ENCODE results near the gene ZFAND3. TPM values are rescaled to one million over a fixed set of nuclear protein-coding genes. Genes with fewer than 3 reads are reported as not detected.

The ZFAND3 gene
- total RNA-seq, 1 experiment from 2014 or later, result 75.0 TPM

DNA sequence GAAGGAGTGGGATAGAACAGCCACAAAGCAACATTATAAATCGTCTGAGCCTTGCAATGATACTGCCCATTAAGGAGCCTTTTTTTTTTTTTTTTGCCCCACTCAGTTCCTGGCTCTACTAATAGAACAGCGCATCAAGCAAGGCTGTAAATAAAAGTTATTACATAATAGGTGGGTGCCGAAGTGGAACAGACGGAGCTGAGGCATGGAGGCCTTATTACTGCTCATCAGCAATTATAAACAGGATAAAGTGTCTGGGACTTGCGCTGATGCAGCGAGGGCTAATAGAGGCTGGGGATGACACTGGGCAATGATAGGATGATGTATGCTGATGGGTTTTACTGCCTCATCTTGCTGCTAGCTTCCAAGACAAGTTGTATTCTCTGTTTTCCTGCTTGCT lies 272.1 kb downstream of the ZFAND3 start:
- BruUV-seq (replicated peaks), result no TSS peak
- Mint-ChIP-seq H3K27me3 (ENCODE audit: unreplicated experiment) (no peaks in the 10 kb centered on the region), H3K4me3 (ENCODE audit: low read depth, unreplicated experiment) (no peak overlapping the region), H3K36me3 (ENCODE audit: insufficient read depth, unreplicated experiment) (no peaks in the 10 kb centered on the region), H3K9me3 (ENCODE audit: low read depth, unreplicated experiment) (no peaks in the 10 kb centered on the region), H3K4me1 (ENCODE audit: low read depth, unreplicated experiment) (peaks cover 11% of the 10 kb centered on the region), H3K27ac (ENCODE audit: unreplicated experiment) (no peak overlapping the region)
- intact Hi-C loops (cut with micrococcal nuclease; ENCODE audit: unreplicated experiment), result loop anchor here (10.0 kb wide), 1 partner anchor 313 kb away; no protein-coding TSS in a partner anchor
- TF ChIP-seq, protein P1, sequence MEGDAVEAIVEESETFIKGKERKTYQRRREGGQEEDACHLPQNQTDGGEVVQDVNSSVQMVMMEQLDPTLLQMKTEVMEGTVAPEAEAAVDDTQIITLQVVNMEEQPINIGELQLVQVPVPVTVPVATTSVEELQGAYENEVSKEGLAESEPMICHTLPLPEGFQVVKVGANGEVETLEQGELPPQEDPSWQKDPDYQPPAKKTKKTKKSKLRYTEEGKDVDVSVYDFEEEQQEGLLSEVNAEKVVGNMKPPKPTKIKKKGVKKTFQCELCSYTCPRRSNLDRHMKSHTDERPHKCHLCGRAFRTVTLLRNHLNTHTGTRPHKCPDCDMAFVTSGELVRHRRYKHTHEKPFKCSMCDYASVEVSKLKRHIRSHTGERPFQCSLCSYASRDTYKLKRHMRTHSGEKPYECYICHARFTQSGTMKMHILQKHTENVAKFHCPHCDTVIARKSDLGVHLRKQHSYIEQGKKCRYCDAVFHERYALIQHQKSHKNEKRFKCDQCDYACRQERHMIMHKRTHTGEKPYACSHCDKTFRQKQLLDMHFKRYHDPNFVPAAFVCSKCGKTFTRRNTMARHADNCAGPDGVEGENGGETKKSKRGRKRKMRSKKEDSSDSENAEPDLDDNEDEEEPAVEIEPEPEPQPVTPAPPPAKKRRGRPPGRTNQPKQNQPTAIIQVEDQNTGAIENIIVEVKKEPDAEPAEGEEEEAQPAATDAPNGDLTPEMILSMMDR (IDR thresholded peaks at IDR 0.05; ENCODE audit: unreplicated experiment), result no peak
- DNase-seq, result no peak
- CTCF ChIA-PET, result interaction anchor here (0.7 kb wide), 1 partner anchor 802 kb away, joined by 4 read pairs; no protein-coding TSS in a partner anchor

- intact Hi-C loops (cut with micrococcal nuclease; ENCODE audit: unreplicated experiment), result loop anchor here (10.0 kb wide), 1 partner anchor 312 kb away; no protein-coding TSS in a partner anchor
- Mint-ChIP-seq H3K4me1 (ENCODE audit: low read depth, unreplicated experiment) (peaks cover 11% of the 10 kb centered on the region), H3K4me3 (ENCODE audit: low read depth, unreplicated experiment) (no peak overlapping the region), H3K9me3 (ENCODE audit: low read depth, unreplicated experiment) (no peaks in the 10 kb centered on the region), H3K36me3 (ENCODE audit: insufficient read depth, unreplicated experiment) (no peaks in the 10 kb centered on the region), H3K27ac (ENCODE audit: unreplicated experiment) (no peak overlapping the region), H3K27me3 (ENCODE audit: unreplicated experiment) (no peaks in the 10 kb centered on the region)
- no TSS peak for BruUV-seq (replicated peaks)
- CTCF ChIA-PET, result no interaction called here
- DNase-seq, result no peak
- TF ChIP-seq, protein P1 (IDR thresholded peaks at IDR 0.05; ENCODE audit: unreplicated experiment), result no peak
Measured at GRCh38 chr6:38092465-38092864, 272.9 kb downstream of the ZFAND3 start.

DNA sequence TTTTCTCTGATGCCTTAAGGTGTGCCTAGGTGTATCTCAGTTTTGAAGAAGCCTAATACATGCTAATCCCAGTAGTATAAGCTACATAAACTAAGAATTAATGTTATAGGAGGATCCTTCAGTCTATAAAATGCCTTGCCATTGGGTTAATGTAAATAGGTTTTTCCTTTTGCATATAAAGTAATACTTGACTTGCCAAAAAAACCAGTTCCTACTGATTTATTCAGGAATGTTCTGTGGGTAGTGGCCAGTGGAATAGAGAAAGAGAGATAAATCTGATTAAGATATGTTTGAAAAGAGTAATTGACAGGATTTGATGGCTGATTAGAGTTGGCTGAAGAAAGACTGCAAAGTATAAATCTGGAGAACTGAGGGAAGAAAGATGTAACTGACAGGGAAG lies 273.4 kb downstream of the ZFAND3 start:
- Mint-ChIP-seq H3K36me3 (ENCODE audit: insufficient read depth, unreplicated experiment) (no peaks in the 10 kb centered on the region), H3K4me1 (ENCODE audit: low read depth, unreplicated experiment) (peaks cover 11% of the 10 kb centered on the region), H3K9me3 (ENCODE audit: low read depth, unreplicated experiment) (no peaks in the 10 kb centered on the region), H3K27ac (ENCODE audit: unreplicated experiment) (no peak overlapping the region), H3K4me3 (ENCODE audit: low read depth, unreplicated experiment) (no peak overlapping the region), H3K27me3 (ENCODE audit: unreplicated experiment) (no peaks in the 10 kb centered on the region)
- no TSS peak for BruUV-seq (replicated peaks)
- CTCF ChIA-PET, result no interaction called here
- TF ChIP-seq, protein P1 (IDR thresholded peaks at IDR 0.05; ENCODE audit: unreplicated experiment), result no peak
- DNase-seq, result no peak
- intact Hi-C loops (cut with micrococcal nuclease; ENCODE audit: unreplicated experiment), result loop anchor here (10.0 kb wide), 1 partner anchor 312 kb away; no protein-coding TSS in a partner anchor

- CTCF ChIA-PET, result interaction anchor here (0.9 kb wide), 1 partner anchor 9 kb away, joined by 4 read pairs; no protein-coding TSS in a partner anchor
- TF ChIP-seq, protein P1 (IDR thresholded peaks at IDR 0.05; ENCODE audit: unreplicated experiment), result no peak
- Mint-ChIP-seq H3K27ac (ENCODE audit: unreplicated experiment) (no peak overlapping the region), H3K4me1 (ENCODE audit: low read depth, unreplicated experiment) (peaks cover 11% of the 10 kb centered on the region), H3K27me3 (ENCODE audit: unreplicated experiment) (no peaks in the 10 kb centered on the region), H3K4me3 (ENCODE audit: low read depth, unreplicated experiment) (no peak overlapping the region), H3K9me3 (ENCODE audit: low read depth, unreplicated experiment) (no peaks in the 10 kb centered on the region), H3K36me3 (ENCODE audit: insufficient read depth, unreplicated experiment) (no peaks in the 10 kb centered on the region)
- no TSS peak for BruUV-seq (replicated peaks)
- no peak for DNase-seq
- intact Hi-C loops (cut with micrococcal nuclease; ENCODE audit: unreplicated experiment), result loop anchor here (10.0 kb wide), 1 partner anchor 310 kb away; no protein-coding TSS in a partner anchor
Measured at GRCh38 chr6:38095054-38095453, 275.5 kb downstream of the ZFAND3 start.

All from Calu3 (cell line).